ENCODE results near the gene GGN.
"Not testable (repeated sequence)": the region's sequence is repeated elsewhere in the genome, so short reads cannot be mapped to it uniquely, and the experiment has no call there.

The GGN gene

DNA sequence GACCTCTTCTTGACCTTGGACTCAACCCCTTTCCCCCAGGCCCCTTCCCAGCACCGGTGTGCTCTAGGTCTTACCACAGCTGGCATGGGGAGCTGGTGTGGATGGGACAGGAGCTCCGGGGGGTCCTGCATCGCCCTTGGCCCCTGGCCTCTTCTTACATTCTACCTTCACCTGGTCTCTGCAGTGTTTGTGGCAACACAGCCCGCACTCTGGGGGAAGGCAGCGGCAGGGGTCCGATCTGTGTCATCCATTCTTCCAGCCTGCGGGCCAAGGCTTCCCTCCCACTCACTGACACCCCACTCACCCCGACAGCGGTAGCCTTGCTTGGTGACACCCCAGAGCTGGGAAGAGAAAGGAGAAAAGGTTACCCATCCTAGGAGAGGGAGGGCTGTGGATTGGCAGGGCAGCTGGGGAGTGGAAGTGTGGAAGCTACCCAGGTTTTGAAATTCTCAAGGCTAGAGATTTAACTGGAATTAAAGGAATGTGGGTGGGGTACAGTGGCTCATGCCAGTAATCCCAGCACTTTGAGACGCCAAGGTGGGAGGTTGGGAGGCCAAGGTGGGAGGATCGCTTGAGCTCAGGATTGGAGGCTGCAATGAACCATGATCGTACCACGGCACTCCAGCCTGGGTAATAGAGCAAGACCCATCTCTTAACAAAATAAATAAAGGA, 23.3 kb upstream of the GGN start:
- DNase-seq, result no peak

DNA sequence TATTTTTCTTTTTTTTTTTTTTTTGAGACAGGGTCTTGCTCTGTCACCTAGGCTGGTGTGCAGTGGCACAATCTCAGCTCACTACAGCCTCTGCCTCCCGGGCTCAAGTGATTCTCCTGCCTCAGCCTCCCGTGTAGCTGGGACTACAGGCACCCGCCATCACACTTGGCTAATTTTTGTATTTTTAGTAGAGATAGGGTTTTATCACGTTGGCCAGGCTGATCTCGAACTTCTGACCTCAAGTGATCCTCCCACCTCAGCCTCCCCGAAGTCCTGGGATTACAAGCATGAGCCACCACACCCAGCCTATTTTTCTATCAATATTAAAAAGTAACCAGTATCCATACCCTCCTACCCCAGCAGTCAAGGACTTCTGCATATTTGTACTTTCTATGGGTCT, 22.6 kb upstream of the GGN start:
- DNase-seq, result not testable (repeated sequence)

DNA sequence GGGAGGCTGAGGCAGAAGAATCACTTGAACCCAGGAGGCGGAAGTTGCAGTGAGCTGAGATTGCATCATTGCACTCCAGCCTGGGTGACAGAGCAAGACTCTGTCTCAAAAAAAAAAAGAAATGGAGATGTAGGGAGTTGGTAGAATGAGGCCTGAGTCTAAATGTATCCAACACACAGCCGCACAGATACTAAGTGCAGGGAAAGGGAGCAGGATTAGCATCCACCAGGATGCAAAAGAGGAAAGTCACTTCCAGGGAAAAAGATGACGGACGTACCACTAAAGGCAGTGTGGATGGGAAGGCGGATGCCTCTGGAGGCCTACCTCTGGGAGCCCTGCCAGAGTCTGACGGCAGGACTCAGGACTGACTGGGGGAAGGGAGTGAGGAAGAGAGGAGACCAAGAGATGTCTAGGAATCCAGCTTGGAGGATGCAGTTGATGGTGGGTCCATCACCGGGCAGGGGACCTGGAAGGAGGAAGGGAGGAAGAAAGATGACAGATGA, 21.8 kb upstream of the GGN start:
- DNase-seq, result no peak

DNA sequence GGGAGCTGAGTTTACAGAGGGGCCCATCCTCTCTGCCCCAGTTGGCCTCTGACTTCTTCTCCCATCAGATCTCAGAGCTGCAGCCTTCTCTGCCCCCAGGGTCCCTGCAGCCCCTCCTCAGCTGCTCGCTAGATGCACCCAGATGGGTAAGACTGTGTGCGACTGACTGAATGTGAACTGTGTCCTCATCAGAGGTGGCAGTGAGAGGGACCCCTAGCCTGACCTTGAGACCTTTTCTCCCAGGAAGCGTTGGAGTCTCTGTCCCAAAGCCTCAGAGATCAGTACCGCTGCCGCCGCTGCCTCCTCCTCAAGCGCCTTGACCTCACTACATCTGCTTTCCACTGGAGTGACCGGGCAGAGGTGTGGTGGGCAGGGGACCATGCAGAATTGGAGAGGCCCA, 17.4 kb upstream of the GGN start:
- no peak for DNase-seq

DNA sequence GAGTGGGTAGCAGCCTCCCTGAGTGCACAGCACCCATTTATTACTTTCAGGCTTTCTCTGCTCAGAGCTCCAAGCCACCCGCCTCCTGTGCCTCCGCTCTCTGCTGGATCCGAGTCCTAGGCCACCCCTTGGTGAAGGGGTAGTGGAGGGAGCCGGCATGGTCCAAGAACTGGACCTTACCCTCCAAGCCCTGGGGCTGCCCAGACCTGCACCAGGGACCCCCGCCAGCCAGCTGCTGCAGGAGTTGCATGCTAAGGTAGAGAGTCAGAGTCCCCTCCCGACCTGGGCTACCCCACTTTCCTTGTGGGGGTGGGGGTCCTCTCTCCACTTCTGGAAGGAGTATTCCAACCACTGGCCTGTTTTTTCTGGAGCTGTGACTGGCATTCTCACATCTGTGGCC, 17.0 kb upstream of the GGN start:
- DNase-seq, result no peak

DNA sequence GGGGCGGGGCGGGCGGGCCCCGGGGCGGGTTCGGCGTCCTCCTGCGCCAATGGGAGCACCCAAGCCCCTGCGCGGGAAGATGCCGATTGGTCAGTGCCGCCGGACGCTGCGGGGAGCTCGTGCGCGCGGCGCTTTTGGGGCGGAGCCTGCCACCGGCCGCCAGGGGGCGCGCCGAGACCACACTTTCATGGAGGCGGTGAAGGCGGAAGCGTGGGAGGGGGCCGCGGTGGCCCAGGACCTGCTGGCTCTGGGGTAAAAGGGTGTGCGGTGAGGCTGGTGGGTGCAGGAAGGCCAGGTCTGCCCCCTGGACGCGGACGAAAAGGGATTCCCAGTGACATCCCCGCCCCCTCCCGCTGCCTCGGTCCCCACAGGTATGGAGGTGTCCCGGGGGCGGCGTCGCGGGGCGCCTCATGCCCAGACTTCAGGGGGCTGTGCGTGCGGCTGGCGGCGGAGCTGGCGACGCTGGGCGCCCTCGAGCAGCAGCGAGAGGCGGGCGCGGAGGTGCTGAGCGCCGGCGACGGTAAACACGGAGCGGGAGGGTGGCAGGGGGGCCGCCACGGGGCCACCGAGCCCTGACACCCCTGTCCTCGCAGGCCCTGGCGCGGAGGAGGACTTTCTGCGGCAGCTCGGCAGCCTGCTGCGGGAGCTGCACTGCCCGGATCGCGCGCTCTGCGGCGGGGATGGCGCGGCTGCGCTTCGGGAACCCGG, 15.3 kb upstream of the GGN start, which contains the start of gene FAM98C:
Gene FAM98C, plus strand, starts transcription at position 127 of the 708 bp plus-strand sequence. Its CDS starts 61 bp downstream, at position 188.
- DNase-seq, result peak; percentile 97

DNA sequence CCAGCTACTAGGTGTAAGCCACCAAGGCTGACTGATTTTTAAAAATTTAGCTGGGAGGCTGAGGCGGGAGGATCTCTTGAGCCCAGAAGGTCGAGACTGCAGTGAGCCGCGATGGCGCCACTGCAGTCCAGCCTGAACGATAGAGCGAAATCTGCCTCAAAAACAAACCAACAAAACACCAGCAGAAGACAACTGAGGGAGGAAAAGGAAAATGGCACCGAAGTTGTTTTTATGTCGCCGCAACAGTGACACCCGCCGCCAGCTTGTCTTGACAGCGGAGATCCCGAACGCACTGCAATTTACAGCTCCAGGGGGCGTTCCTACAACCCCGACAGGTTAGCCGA, 14.8 kb upstream of the GGN start:
- DNase-seq, result no peak

DNA sequence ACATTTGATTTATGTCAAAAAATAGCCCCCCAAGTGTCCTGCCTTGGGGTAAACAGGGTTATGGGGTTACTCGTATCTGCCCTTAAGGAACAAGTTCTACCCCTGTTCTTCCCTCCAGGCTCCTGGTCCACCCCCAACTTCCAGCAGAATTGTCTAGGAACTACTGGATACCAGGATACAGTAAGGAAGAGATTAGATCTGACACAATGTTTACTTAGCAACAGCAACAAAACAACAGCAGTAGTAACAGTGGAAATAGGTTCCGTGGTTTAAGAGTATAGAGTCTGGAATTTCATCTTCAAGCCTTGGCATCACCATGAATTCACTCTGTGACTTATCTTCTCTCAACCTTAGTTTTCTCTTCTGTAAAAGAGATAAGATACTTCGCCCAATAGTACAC, 13.3 kb upstream of the GGN start:
- DNase-seq, result no peak

DNA sequence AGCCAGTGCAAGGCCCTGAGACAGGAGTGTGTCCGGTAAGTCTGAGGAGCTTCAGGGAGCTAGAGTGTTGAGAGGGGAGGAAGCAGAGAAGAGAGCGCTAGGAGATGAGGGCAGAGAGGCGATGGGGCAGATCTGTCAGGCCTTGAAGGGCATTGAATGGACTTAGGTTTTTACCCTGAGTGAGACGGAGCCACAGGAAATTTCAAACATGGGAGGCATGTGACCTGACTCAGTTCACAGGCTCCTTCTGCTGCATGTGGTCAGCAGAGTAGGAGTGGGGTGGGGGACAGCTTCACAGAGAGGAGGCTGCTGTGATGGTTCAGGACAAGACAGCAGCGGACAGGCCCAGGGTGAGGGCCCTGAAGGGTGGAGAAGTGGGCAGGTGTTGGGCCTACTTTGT, 12.5 kb upstream of the GGN start:
- DNase-seq, result no peak

DNA sequence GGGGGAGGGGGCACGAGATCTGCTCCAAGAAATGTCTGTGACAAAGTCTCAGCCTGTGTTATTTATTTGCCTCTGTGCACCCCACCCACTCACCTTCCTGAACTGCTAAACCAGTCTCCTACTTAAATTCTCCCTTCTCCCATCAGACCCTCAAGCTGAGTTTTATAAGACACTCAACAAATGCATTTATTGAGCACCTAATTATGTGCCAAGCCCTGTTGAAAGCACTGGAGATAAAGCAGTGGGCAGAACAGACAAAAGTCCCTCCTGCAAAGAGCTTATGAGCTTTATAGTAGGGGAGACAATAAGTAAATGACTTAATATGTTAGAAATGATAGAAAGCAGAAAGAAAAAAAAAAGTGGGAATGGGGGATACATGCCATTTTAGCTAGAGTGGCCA, 11.7 kb upstream of the GGN start:
- no peak for DNase-seq

DNA sequence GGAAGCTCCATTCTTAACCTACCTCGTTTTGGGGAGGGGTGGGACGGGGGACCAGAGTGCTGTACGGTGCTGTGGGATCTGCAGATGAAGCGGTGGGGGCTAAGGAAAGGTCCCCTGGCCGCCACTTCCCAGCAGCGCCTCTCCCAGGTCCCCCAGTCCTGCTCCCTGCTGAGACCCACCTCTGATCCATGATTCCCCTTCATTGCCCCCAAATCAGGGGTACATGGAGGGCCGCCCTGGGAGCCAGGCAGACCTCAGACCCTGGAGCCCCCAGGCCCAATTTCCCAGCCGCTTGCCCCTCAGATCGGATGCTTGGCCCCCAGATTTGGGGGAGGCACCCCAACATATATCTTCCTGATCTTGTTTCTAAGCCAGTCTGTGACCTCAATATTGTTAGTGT, 11.2 kb upstream of the GGN start:
- no peak for DNase-seq

DNA sequence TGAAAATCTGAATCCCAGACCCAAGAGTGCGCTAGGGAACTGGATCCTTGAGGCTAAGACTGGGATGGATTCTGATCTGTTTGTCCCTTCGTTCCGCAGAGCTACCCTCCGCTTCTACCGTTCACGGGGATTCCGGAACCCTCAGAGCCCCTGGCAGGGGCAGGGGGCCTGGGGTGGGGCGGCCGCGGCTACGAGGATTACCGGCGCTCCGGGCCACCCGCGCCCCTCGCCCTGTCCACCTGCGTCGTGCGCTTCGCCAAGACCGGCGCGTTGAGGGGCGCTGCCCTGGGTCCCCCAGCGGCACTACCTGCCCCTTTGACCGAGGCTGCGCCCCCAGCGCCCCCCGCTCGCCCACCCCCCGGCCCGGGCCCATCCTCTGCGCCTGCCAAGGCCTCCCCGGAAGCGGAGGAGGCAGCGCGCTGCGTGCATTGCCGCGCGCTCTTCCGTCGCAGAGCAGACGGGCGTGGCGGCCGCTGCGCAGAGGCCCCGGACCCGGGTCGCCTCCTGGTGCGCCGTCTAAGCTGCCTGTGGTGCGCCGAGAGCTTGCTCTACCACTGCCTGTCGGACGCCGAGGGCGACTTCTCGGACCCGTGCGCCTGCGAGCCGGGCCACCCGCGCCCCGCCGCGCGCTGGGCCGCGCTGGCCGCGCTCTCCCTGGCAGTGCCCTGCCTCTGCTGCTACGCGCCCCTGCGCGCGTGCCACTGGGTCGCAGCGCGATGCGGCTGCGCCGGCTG, 7.7 kb upstream of the GGN start:
- DNase-seq, result peak; percentile 58 to 62

DNA sequence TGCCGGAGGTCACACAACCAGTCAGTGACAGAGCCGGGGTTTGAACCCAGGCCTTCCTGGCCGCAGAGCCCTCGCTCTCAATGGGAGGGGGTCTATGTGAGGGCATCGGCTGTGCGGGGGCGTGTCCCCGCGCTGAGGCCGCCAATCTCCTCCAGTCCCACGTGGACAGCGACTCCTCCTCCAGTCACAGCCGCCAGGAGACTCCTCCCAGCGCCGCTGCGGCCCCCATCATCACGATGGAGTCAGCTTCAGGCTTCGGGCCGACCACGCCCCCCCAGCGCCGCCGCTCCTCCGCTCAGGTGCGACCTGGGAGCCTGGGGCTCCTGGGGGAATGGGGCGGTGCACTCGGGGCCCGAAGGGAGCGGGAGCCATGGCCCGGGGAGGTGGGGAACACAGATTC, 6.7 kb upstream of the GGN start:
- DNase-seq, result peak; percentile 83 to 88

DNA sequence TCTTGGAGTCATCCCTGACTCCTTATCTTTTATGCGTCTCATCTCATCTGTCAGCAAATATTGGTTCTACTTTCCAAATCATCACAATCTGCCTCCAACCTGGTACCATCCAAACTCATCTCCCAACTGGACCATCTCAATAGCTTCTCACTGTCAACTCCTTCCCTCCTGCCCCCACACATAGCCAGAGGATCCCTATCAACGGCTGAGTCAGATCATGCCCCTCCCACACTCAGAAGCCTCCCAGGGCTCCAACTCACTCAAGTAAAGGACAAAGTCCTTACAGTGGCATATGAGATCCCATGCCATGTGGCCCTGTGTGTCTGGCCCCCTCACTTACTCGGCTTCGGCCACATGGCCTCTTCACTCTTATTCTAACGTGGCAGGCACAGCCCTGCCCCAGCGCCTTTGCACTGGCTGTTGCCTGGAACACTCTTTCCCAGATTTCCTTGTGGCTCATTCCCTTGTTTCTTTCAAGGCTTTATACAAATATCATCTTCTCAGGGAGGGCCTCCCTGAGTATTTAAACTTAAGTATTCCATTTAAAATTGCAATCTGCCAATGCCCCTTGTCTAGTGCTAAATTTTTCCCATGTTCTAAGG, 5.0 kb upstream of the GGN start:
- DNase-seq, result peak in 1 of 2 experiments; percentile 41

DNA sequence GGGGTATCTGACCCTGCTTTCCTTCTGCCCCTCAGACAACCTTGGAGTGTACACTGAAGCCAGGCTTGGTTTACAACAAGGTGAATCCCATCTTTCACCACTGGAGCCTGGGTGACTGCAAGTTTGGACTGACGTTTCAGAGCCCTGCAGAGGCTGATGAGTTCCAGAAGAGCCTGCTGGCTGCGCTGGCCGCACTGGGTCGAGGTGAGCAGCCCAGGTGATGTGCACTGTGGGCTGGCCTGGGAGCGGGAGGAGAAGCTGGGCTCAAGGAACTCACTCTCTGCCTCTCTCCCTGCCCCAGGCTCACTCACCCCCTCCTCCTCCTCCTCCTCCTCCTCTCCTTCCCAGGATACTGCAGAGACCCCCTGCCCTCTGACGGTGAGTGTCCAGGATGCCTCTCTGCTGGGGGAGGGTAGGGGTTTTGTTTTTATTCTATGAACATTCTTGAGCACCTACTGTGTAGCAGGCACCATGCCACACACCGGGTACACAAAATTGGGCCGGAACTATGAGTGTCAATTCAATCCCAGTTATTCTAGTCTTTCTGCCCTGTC, 4.2 kb upstream of the GGN start:
- DNase-seq, result no peak

DNA sequence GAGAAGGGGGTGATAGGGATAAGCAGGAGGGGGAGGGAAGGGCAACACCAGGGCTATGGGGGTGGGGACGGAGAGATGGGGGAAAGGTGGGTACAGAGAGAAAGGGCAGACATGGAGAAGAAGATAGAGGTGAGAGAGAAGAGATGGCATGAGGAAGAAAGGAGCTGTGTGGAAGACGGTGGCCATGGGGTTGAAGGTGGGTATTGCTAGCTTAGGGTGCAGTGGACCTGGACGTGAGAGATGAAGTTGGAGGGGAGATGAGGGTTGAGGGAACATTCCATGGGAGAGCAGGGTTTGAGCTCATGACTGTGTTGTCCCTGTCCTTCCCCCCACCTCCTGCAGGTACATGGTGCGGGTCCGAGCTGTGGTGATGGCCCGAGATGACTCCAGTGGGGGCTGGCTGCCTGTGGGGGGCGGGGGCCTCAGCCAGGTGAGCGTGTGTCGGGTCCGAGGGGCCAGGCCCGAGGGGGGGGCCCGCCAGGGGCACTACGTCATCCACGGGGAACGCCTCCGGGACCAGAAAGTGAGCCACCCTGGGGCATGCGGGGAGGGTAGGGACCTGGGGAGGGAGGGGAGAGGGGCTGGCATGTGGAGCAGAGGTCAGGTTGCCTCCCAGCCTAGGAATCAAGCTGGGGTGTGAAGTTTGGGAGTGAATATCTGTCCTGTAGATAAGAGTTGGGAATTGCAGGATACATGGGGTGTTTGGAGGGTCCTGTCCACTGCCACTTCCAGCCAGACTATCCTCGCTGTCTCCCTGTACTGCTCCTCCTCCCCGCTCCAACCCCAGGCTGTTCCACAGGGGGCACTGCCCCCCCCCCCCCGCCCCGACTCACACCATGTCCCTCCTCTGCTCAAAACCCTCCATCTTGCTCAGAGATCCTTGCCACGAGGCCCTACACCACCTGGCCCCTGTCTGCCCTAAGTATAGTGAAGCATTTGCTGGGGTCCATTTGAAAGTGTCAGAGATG, 2.4 kb upstream of the GGN start:
- DNase-seq, result no peak

DNA sequence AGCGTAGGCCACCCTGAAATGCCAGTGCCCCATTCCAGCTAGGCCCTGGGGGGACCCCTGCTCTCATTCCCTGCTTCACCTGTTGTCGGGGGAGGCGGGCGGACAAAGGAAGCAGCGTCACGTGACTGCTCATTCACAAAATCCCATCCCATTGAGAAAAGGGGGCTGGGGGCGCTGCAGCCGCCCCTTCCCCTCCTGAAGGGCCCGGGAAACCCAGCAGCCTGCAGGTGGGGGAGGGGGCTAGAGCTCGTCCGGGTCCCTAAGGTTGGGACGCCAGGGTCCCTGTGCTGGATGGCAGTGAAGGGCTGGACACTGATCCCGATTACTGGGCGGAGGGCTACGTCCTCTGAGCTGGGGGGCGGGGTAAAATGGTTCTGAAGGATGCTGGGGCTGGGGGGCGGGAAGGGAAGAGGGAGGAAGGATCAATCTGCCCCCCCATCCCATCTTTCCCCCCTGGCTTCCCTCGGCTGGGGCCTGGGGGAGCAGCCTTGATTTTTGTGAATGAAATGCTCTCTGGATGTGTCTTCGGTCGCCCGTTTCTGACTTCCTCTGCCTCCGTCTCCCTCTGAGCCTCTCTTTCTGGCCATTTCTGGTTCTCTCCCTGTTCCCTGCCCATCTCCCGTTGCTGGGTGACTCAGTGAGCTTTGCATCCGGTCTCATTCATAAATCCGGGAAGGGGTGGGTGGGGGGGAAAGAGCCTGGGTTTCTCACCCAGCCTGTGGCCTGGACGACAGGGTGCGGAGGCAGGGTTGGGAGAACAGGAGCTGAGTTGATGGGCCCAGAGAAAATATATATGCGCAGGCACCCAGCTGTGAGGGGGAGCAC, 1.5 kb upstream of the GGN start:
- DNase-seq, result peak; percentile 29 to 39

DNA sequence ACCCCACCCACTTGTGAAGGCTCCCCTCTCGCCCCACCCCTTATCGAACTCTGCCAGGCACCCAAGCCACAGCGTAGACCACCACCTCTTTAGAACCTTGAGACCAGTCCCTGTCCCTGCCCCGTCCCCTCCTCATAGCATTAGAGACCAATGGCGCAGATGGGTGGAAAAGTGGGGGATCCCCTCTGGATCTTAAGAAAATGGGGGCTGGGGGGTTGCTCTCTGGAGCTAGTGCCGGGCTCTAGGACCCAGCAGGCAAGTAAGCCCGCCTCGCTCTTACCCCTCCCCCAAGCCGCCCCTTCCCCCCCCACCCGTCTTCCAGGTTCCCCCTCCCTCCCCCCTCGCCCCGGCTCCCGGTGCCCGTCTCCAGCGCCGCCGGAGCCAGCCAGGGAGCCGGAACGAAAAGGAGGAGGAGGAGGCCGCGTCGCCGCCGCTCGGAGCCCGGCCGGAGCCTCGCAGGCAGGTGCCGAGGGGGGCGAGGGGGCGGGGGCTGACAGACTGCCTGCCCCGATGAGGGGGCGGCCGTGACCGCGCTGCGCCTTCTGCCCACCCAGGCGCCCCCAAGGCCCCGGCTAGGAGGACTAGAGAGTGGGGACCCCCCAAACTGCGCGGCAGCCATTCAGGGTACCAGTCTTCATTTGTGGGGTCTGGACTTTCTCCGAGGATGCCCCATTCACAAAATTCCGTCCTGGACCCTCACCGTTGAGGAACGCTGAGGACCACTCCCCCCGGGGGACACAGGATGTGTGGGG, 691 bp upstream of the GGN start, which contains the start of gene SPRED3:
Gene SPRED3, plus strand, starts transcription at position 349 of the 752 bp plus-strand sequence. CDS start 1,606 bp downstream, outside the sequence.
- DNase-seq, result no peak

DNA sequence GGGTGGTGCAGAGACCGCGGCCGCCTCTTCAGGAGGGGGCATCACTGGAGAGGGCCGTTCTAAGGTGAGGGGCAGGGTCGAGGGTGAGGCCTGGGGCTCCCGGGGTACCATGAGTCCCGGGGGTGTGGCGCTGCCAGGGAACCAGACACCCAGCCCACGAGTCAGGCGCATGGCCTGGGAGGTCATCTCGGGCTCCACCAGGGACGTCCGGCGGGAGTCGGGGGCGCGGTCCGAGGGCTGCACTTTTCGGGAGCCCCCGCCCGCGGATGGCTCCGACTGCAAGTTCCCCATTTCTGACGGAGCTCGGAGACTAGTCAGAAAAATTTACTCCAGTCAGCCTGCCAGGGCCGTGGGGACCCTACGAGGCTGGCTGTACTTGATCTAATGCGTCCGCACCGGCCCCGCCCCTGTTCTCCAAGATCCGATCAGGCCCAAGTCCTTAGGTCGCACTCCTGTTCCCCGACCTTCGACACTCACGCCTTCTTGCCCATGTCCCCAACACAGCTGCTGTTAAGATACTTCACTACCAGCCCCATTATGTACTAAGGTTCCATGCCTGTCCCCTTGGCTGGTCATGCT, 774 bp downstream of the GGN start:
- no peak for DNase-seq

Data from activated CD4-positive, alpha-beta T cell treated with anti-CD3 and anti-CD28 coated beads, Interleukin-2, amount 50 U/mL, for 48 hours (primary cell).